Nephron (organoid): ENCODE data around the gene UACA.
"Not testable (repeated sequence)": the region's sequence is repeated elsewhere in the genome, so short reads cannot be mapped to it uniquely, and the experiment has no call there.

Experiments
- H3K27ac Mint-ChIP-seq, 3 experiments: 2 replicates each; pipeline ENCODE4 v1.8.0; 2020; ENCODE audit warnings: mixed read lengths in 3 of 3, mild to moderate bottlenecking in 2 of 3, moderate library complexity in 1 of 3
- H3K27me3 Mint-ChIP-seq: 2 replicates; pipeline ENCODE4 v1.8.0; 2021; ENCODE audit warnings: low read depth, mild to moderate bottlenecking, moderate library complexity, mixed read lengths
- H3K36me3 Mint-ChIP-seq: 2 replicates; pipeline ENCODE4 v1.8.0; 2020; ENCODE audit warnings: low read depth, mixed read lengths
- H3K4me1 Mint-ChIP-seq: 2 replicates; pipeline ENCODE4 v1.8.0; 2020; ENCODE audit warnings: mixed read lengths
- H3K4me3 Mint-ChIP-seq, 3 experiments: 2 replicates each; pipeline ENCODE4 v1.8.0; 2020; ENCODE audit warnings: mild to moderate bottlenecking in 3 of 3, mixed read lengths in 3 of 3, moderate library complexity in 2 of 3
- H3K9me3 Mint-ChIP-seq: 2 replicates; pipeline ENCODE4 v1.8.0; 2020; ENCODE audit warnings: mixed read lengths
- TF ChIP-seq, protein P1 (sequence below), 3 experiments: fragments of 200-600 bp; sonication (generic); IDR thresholded peaks; one replicate each; pipeline ENCODE4 v1.5.0; 2021; ENCODE audit warnings: antibody characterized with exemption in 3 of 3; ENCODE audit not compliant: unreplicated experiment in 3 of 3

UACA gene

GRCh38 chr15:70742928-70743327 lies 20.4 kb downstream of the UACA start:
- Mint-ChIP-seq H3K4me3 (no peak overlapping the region), H3K27ac (peak overlapping the region; percentile 58 to 67 (median 63)), H3K4me1 (peaks cover 47% of the 10 kb centered on the region), H3K27me3 (no peaks in the 10 kb centered on the region), H3K36me3 (peaks cover 4% of the 10 kb centered on the region), H3K9me3 (no peaks in the 10 kb centered on the region)
- TF ChIP-seq, protein P1, sequence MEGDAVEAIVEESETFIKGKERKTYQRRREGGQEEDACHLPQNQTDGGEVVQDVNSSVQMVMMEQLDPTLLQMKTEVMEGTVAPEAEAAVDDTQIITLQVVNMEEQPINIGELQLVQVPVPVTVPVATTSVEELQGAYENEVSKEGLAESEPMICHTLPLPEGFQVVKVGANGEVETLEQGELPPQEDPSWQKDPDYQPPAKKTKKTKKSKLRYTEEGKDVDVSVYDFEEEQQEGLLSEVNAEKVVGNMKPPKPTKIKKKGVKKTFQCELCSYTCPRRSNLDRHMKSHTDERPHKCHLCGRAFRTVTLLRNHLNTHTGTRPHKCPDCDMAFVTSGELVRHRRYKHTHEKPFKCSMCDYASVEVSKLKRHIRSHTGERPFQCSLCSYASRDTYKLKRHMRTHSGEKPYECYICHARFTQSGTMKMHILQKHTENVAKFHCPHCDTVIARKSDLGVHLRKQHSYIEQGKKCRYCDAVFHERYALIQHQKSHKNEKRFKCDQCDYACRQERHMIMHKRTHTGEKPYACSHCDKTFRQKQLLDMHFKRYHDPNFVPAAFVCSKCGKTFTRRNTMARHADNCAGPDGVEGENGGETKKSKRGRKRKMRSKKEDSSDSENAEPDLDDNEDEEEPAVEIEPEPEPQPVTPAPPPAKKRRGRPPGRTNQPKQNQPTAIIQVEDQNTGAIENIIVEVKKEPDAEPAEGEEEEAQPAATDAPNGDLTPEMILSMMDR (IDR thresholded peaks at IDR 0.05; ENCODE audit: unreplicated experiment in 3 of 3): no peak

GRCh38 chr15:70741677-70742293 lies 21.6 kb downstream of the UACA start:
- peaks cover 4% of the 10 kb centered on the region for H3K36me3 Mint-ChIP-seq
- H3K27me3 Mint-ChIP-seq: no peaks in the 10 kb centered on the region
- peak overlapping the region in 1 of 3 experiments; percentile 86 for H3K27ac Mint-ChIP-seq

DNA sequence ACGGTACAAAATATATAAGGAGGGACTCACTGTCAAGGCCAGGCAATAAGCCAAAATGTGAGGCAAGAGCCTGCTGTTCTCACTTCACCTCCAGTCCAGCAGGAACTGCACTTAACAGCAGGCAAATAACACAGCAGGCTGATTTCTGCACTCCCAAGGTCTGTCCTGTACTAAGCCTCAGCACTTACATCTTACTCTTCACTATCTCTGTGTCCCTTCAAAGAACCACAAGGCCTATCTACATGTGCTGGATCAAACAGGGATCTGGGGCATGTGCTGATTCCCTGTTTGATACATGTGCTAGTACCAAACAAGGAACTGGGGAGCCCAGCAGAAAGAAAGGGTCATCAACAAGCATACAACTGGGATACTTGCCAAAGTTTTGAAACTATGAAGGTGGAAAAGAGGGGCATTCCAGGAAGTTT lies 22.2 kb downstream of the UACA start:
- TF ChIP-seq, protein P1 (IDR thresholded peaks at IDR 0.05; ENCODE audit: unreplicated experiment in 3 of 3): no peak
- H3K4me3 Mint-ChIP-seq: no peak overlapping the region
- peaks cover 4% of the 10 kb centered on the region for H3K36me3 Mint-ChIP-seq
- H3K27ac Mint-ChIP-seq: peak overlapping the region in 2 of 3 experiments; percentile 52 to 86
- peaks cover 48% of the 10 kb centered on the region for H3K4me1 Mint-ChIP-seq
- H3K9me3 Mint-ChIP-seq: no peaks in the 10 kb centered on the region
- no peaks in the 10 kb centered on the region for H3K27me3 Mint-ChIP-seq

More at GRCh38 chr15:70741677-70742293, 21.6 kb downstream of the UACA start:
- no peak overlapping the region for H3K4me3 Mint-ChIP-seq
- peaks cover 48% of the 10 kb centered on the region for H3K4me1 Mint-ChIP-seq
- H3K9me3 Mint-ChIP-seq: no peaks in the 10 kb centered on the region
- TF ChIP-seq, protein P1 (IDR thresholded peaks at IDR 0.05; ENCODE audit: unreplicated experiment in 3 of 3): no peak

DNA sequence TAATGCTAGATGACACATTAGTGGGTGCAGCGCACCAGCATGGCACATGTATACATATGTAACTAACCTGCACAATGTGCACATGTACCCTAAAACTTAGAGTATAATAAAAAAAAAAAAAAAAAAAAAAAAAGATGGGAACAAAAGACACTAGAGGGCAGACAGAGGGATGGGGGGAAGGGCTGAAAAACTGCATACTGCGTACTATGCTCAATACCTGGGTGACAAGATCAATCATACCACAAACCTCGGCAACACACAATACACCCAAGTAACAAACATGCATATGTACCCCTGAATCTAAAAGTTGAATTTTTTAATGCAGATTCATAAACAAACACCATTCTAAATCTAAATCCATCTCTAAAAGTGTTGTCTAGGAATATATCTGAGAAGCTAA lies 28.3 kb downstream of the UACA start:
- H3K4me3 Mint-ChIP-seq, H3K27me3 Mint-ChIP-seq, H3K27ac Mint-ChIP-seq, H3K36me3 Mint-ChIP-seq, H3K9me3 Mint-ChIP-seq: not testable (repeated sequence)
- H3K4me1 Mint-ChIP-seq: peaks cover 21% of the 10 kb centered on the region

DNA sequence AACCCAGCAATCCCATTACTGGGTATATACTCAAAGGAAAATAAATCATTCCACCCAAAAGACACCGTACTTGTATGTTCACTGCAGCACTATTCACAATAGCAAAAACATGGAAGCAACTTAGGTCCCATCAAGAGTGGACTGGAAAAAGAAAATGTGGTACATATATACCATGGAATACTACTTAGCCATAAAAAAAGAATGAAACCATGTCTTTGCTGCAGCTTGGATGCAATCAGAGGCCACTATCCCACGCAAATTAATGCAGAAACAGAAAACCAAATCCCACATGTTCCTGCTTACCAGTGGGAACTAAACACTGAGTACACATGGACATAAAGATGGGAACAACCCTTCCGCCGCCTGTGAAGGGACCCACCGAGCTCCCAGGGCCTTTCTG lies 34.2 kb downstream of the UACA start:
- TF ChIP-seq, protein P1 (IDR thresholded peaks at IDR 0.05; ENCODE audit: unreplicated experiment in 3 of 3): no peak
- peaks cover 5% of the 10 kb centered on the region for H3K4me1 Mint-ChIP-seq
- no peak overlapping the region for H3K4me3 Mint-ChIP-seq
- H3K27ac Mint-ChIP-seq: no peak overlapping the region
- H3K9me3 Mint-ChIP-seq: peaks cover 2% of the 10 kb centered on the region
- H3K36me3 Mint-ChIP-seq: peaks cover 3% of the 10 kb centered on the region
- no peaks in the 10 kb centered on the region for H3K27me3 Mint-ChIP-seq

GRCh38 chr15:70726753-70727152 lies 36.6 kb downstream of the UACA start:
- TF ChIP-seq, protein P1 (IDR thresholded peaks at IDR 0.05; ENCODE audit: unreplicated experiment in 3 of 3): no peak
- Mint-ChIP-seq H3K27me3 (no peaks in the 10 kb centered on the region), H3K36me3 (peaks cover 3% of the 10 kb centered on the region), H3K9me3 (peaks cover 2% of the 10 kb centered on the region), H3K4me3 (no peak overlapping the region), H3K27ac (no peak overlapping the region), H3K4me1 (peaks cover 21% of the 10 kb centered on the region)
